GM12878 (cell line): ENCODE data around the gene CCN2. TPM values are rescaled to one million over a fixed set of nuclear protein-coding genes. Genes with fewer than 3 reads are reported as not detected.
A peak's percentile ranks its signal among the peaks of the same experiment; 100 is the strongest.

Source experiments
- ATAC-seq: fragments of 200-7000 bp; cut with Tn5 transposase; 3 replicates; pipeline ENCODE4 v1.9.1; 2020; ENCODE audit warnings: mild to moderate bottlenecking, moderate library complexity
- Bru-seq: library from RNA; stranded (reverse); fragments of 400-500 nt; gene quantifications from one replicate; lab custom pipeline; 2021; lab: Mats Ljungman, UMichigan
- BruChase-seq, 2 experiments: library from RNA; stranded (reverse); fragments of 400-500 nt; gene quantifications; one replicate each; lab custom pipeline; 2021; lab: Mats Ljungman, UMichigan
- BruUV-seq: library from RNA; stranded (reverse); fragments of 400-500 nt; replicated peaks from 2 replicates; lab custom pipeline; 2021; lab: Mats Ljungman, UMichigan
- CTCF ChIA-PET: fragments of 300-600 bp; sonication (Branson Sonifier 250); formaldehyde crosslinking; extraction: SDS; loops from one replicate; lab custom pipeline; 2021; ENCODE audit warnings: inconsistent platforms; lab: Yijun Ruan, JAX
- POLR2A ChIA-PET: fragments of 350-600 bp; formaldehyde crosslinking; extraction: SDS; loops from one replicate; lab custom pipeline; 2021; ENCODE audit warnings: inconsistent platforms; lab: Charles Lee
- RAD21 ChIA-PET: fragments of 300-600 bp; sonication (Branson Sonifier 250); formaldehyde crosslinking; loops from one replicate; lab custom pipeline; 2023; ENCODE audit warnings: antibody characterized with exemption; ENCODE audit not compliant: unreplicated experiment; lab: Charles Lee
- SMC1A ChIA-PET: fragments of 300-600 bp; sonication (Branson Sonifier 250); formaldehyde crosslinking; loops from one replicate; lab custom pipeline; 2023; ENCODE audit not compliant: unreplicated experiment, uncharacterized antibody; lab: Charles Lee
- DNase-seq: peaks from one replicate; pipeline ENCODE4 v3.0.0-alpha.2; 2011; ENCODE audit warnings: low read depth, low spot score
- FAIRE-seq: peaks from 3 replicates; lab custom pipeline; 2011; peaks lifted over from hg19 to GRCh38; lab: Jason Lieb, UNC
- H2AFZ ChIP-seq: 2 replicates; pipeline ENCODE4 v1.6.0; 2011; ENCODE audit warnings: low read depth, low read length, control low read depth; ENCODE audit not compliant: control insufficient read depth
- H3K27ac ChIP-seq: 2 replicates; pipeline ENCODE4 v1.5.1; 2011; ENCODE audit warnings: control low read depth; ENCODE audit not compliant: control insufficient read depth, insufficient read depth
- H3K27me3 ChIP-seq, 2 experiments: replicated peaks in 1 of 2; 2 replicates each; pipeline versions ENCODE4 v1.6.0 to v1.6.1; 2011; ENCODE audit warnings: low read length in 1 of 2; ENCODE audit not compliant: control insufficient read depth in 2 of 2, insufficient read depth in 2 of 2
- H3K36me3 ChIP-seq, 2 experiments: 2 replicates each; pipeline ENCODE4 v1.5.1; 2011; ENCODE audit warnings: low read length in 1 of 2; ENCODE audit not compliant: control insufficient read depth in 2 of 2, insufficient read depth in 2 of 2
- H3K4me1 ChIP-seq: 2 replicates; pipeline ENCODE4 v1.6.1; 2011; ENCODE audit warnings: mild to moderate bottlenecking, low read length, moderate library complexity, mixed read lengths; ENCODE audit not compliant: control insufficient read depth, insufficient read depth
- H3K4me2 ChIP-seq: 2 replicates; pipeline ENCODE4 v1.6.0; 2011; ENCODE audit warnings: control low read depth; ENCODE audit not compliant: control insufficient read depth, insufficient read depth
- H3K4me3 ChIP-seq: fragments of 200-600 bp; sonication (generic); 2 replicates; pipeline ENCODE4 v1.5.1; 2016
- H3K79me2 ChIP-seq: 2 replicates; pipeline ENCODE4 v1.6.0; 2011; ENCODE audit warnings: low read length; ENCODE audit not compliant: control insufficient read depth, insufficient read depth
- H3K9ac ChIP-seq: 2 replicates; pipeline ENCODE4 v1.8.0; 2011; ENCODE audit warnings: low read length, control low read depth, mixed read lengths; ENCODE audit not compliant: control insufficient read depth, insufficient read depth
- H3K9me3 ChIP-seq: replicated peaks from 3 replicates; pipeline ENCODE4 v1.5.1; 2011; ENCODE audit warnings: mild to moderate bottlenecking, low read length; ENCODE audit not compliant: control insufficient read depth, insufficient read depth
- H4K20me1 ChIP-seq: 2 replicates; pipeline ENCODE4 v1.6.0; 2011; ENCODE audit not compliant: control insufficient read depth, insufficient read depth
- MXI1 ChIP-seq: fragments of 150-350 bp; IDR thresholded peaks from 2 replicates; pipeline ENCODE4 v1.6.1; 2011; ENCODE audit warnings: low read depth, mild to moderate bottlenecking, inconsistent platforms, low read length, improper control_type of control experiment
- NR2F1 ChIP-seq: fragments of 450-650 bp; conservative IDR thresholded peaks from 2 replicates; pipeline ENCODE4 v1.6.1; 2017; ENCODE audit warnings: mild to moderate bottlenecking
- SUZ12 ChIP-seq: fragments of 200-600 bp; sonication (generic); IDR thresholded peaks from one replicate; pipeline ENCODE4 v1.6.1; 2018; ENCODE audit warnings: antibody characterized with exemption, mild to moderate bottlenecking; ENCODE audit not compliant: unreplicated experiment
- WGBS: methylation state at CpG from one replicate; pipeline ENCODE4 v1.1.6; 2016; ENCODE audit warnings: low lambda C conversion rate; ENCODE audit not compliant: insufficient replicate concordance, insufficient coverage; ENCODE audit errors: missing lambda C conversion rate; 5-methylcytosine and 5-hydroxymethylcytosine counted together
- in situ Hi-C: fragments of 300-500 bp; cut with MboI; formaldehyde crosslinking; loops from 9 replicates; pipeline ENCODE4 v1.14.3; 2018; ENCODE audit warnings: mixed read lengths
- intact Hi-C: fragments of 100-400 bp; cut with micrococcal nuclease; formaldehyde crosslinking; loops from one replicate; pipeline ENCODE4 v1.14.2; 2022; ENCODE audit not compliant: unreplicated experiment
- long read RNA-seq, 2 experiments: library from polyadenylated mRNA; unstranded; transcript quantifications; one replicate each; pipeline ENCODE4 v2.0.0, GENCODE V29; 2019 to 2020
- polyA minus RNA-seq, 3 experiments: library from RNA; depleted of rRNA, polyadenylated mRNA; stranded (reverse); fragments of >200 nt; gene quantifications; 2 replicates each; pipeline ENCODE4 v1.2.3, GENCODE V29; 2011
- polyA plus RNA-seq, 11 experiments: library from polyadenylated mRNA; depleted of rRNA in 4 of 11; unstranded in 6 of 11; stranded (reverse) in 5 of 11; fragments of >200 nt; fragmentation: Nextera tagmentation in 4 of 11; fragmentation: Illumina TruSeq in 1 of 11; extraction: Ambion mirVana in 4 of 11; extraction: Trizol in 1 of 11; gene quantifications; 1 replicate in 1 of 11; 2 replicates in 10 of 11; pipeline versions ENCODE4 v1.2.1 to v1.2.3, GENCODE V29; 2011 to 2016; ENCODE audit warnings: inconsistent platforms in 2 of 11, missing spikeins in 2 of 11, low read depth in 1 of 11
- total RNA-seq, 4 experiments: library from RNA; depleted of rRNA in 3 of 4; stranded (reverse); fragments of >200 nt in 3 of 4; fragmentation: Illumina TruSeq in 1 of 4; extraction: Trizol in 1 of 4; gene quantifications; 2 replicates each; pipeline versions ENCODE4 v1.2.1 to v1.2.3, GENCODE V29; 2013 to 2021

The CCN2 gene
- not detected in 2 replicates for total RNA-seq (2013; cell fraction: nucleolus; rRNA removed)
- total RNA-seq (2014; rRNA removed) (not detected in 2 replicates), total RNA-seq (2014; rRNA removed; fragmentation: Illumina TruSeq; extraction: Trizol) (not detected in 2 replicates), total RNA-seq (2021) (0.43 and 0.62 TPM in 2 replicates), polyA plus RNA-seq (2011; rRNA removed) (not detected in 2 replicates), polyA plus RNA-seq (2014; fragmentation: Illumina TruSeq; extraction: Trizol) (not detected in 2 replicates), polyA plus RNA-seq (2014; fragmentation: Nextera tagmentation; extraction: Ambion mirVana) (not detected), polyA plus RNA-seq (2014; rRNA removed) (not detected in 2 replicates), polyA plus RNA-seq (2016; fragmentation: Nextera tagmentation; extraction: Ambion mirVana) (under 1 TPM; 0.26 to 0.44 TPM), polyA minus RNA-seq (2011; rRNA and poly(A)+ RNA removed) (not detected in 2 replicates), Bru-seq, nascent RNA (percentile 31 among the genes with signal in this experiment), BruChase-seq, experiment 1, labeled RNA remaining after a 6-hour chase (percentile 36 among the genes with signal in this experiment), BruChase-seq, experiment 2, labeled RNA remaining after a 2-hour chase (percentile 30 among the genes with signal in this experiment)
- polyA plus RNA-seq (2011; ENCODE audit: low read depth) = not detected
- 0.05 TPM in 1 of 2 replicates, not detected in the other for polyA plus RNA-seq (2011; cell fraction: cytosol; rRNA removed)
- not detected in 2 replicates for polyA plus RNA-seq (2011; cell fraction: nucleus; rRNA removed)
- not detected in 2 replicates for polyA plus RNA-seq (2012)
- not detected in 2 replicates for polyA minus RNA-seq (2011; cell fraction: cytosol; rRNA and poly(A)+ RNA removed)
- not detected in 2 replicates for polyA minus RNA-seq (2011; cell fraction: nucleus; rRNA and poly(A)+ RNA removed)
- long read RNA-seq, experiment 1 = 0 reads
- long read RNA-seq, experiment 2 = 0 reads

- no peak within 1 kb of the TSS for H3K9ac ChIP-seq
- H3K27me3 ChIP-seq = peaks cover 0 to 8% of the 10 kb centered on the region in 2 experiments; a peak in 3 of 4 replicates
- intact Hi-C loops (no loop called here), in situ Hi-C loops (no loop called here)
- no peaks in the 10 kb centered on the region for H3K4me1 ChIP-seq
- H3K36me3 ChIP-seq = no peaks in the 10 kb centered on the region
- no peak for DNase-seq
- H2AFZ ChIP-seq = no peak within 1 kb of the TSS
- H3K4me2 ChIP-seq = 0 out of 2 replicates have a peak within 1 kb of the TSS, but pooled peaks have one; percentile 9
- no peak for FAIRE-seq
- no peak within 1 kb of the TSS for H3K4me3 ChIP-seq
- TF ChIP-seq NR2F1 (no peak), MXI1 (no peak), SUZ12 (peak; percentile 62)
- no peaks in the 10 kb centered on the region for H3K79me2 ChIP-seq
- 14% methylated on average over 44 of the region's 97 CpGs for WGBS
- H3K27ac ChIP-seq = no peak within 1 kb of the TSS
- no TSS peak for BruUV-seq
- ChIA-PET POLR2A (no interaction called here), CTCF (interaction anchor here (0.7 kb wide), 1 partner anchor 28 kb away, joined by 3 read pairs; no protein-coding TSS in a partner anchor), RAD21 (no interaction called here), SMC1A (no interaction called here)
- H3K9me3 ChIP-seq = no peaks in the 10 kb centered on the region
- no peak for ATAC-seq
- no peaks in the 10 kb centered on the region for H4K20me1 ChIP-seq
These were observed at the start of gene CCN2 for GRCh38 chr6:131950767-131951575. TSS of gene CCN2 (minus strand) at chr6:131951372. CDS start at chr6:131951172, 200 bp downstream.
